A549 (cell line): ENCODE results near the gene RNASEH2C. TPM values are rescaled to one million over a fixed set of nuclear protein-coding genes. Genes with fewer than 3 reads are reported as not detected.

Experiments
- ATAC-seq, 2 experiments: fragments of 200-7000 bp in 1 of 2; fragments of >200 bp in 1 of 2; cut with Nextera tagmentation in 1 of 2; cut with Tn5 transposase in 1 of 2; 3 replicates each; pipeline versions ENCODE4 v1.8.0 to v1.9.1; 2018 to 2020; ENCODE audit warnings: mild to moderate bottlenecking in 1 of 2, moderate library complexity in 1 of 2
- CTCF ChIA-PET: fragments of 300-600 bp; sonication (Branson Sonifier 250); formaldehyde crosslinking; extraction: SDS; loops from one replicate; lab custom pipeline; 2021; ENCODE audit warnings: antibody characterized with exemption, inconsistent platforms; lab: Yijun Ruan, JAX
- POLR2A ChIA-PET: fragments of 350-600 bp; formaldehyde crosslinking; extraction: SDS; loops from one replicate; lab custom pipeline; 2021; ENCODE audit warnings: antibody characterized with exemption, inconsistent platforms; lab: Yijun Ruan, JAX
- DNase-seq, 2 experiments: peaks; one replicate each; pipeline versions ENCODE4 v3.0.0 to v3.0.0-alpha.2; 2011 to 2016; ENCODE audit warnings: low read depth in 1 of 2, low spot score in 1 of 2
- FAIRE-seq: peaks from 2 replicates; lab custom pipeline; 2011; peaks lifted over from hg19 to GRCh38; lab: Jason Lieb, UNC
- H3K27ac ChIP-seq, 2 experiments: fragments of >200 bp; sonication (Bioruptor Twin); formaldehyde crosslinking; 3 replicates each; pipeline ENCODE4 v1.5.1; 2016 to 2017
- H3K4me1 ChIP-seq: fragments of >200 bp; sonication (Bioruptor Twin); formaldehyde crosslinking; 3 replicates; pipeline ENCODE4 v1.6.1; 2016
- H3K4me2 ChIP-seq: fragments of >200 bp; sonication (Bioruptor Twin); formaldehyde crosslinking; 3 replicates; pipeline ENCODE4 v1.6.1; 2016
- H3K4me3 ChIP-seq: fragments of >200 bp; sonication (Bioruptor Twin); formaldehyde crosslinking; 3 replicates; pipeline ENCODE4 v1.5.1; 2016
- H3K9me3 ChIP-seq: fragments of >200 bp; sonication (Bioruptor Twin); formaldehyde crosslinking; 3 replicates; pipeline ENCODE4 v1.6.1; 2016
- ATOH8 ChIP-seq: fragments of 250-450 bp; sonication (Bioruptor Pico); IDR thresholded peaks from 2 replicates; pipeline ENCODE4 v1.5.0; 2020; ENCODE audit warnings: low read depth, mild to moderate bottlenecking, moderate library complexity
- CBX8 ChIP-seq: fragments of 200-600 bp; sonication (generic); IDR thresholded peaks from 2 replicates; pipeline ENCODE4 v1.6.1; 2016
- CEBPB ChIP-seq, 2 experiments: fragments of >200 bp in 1 of 2; sonication (Bioruptor Twin) in 1 of 2; formaldehyde crosslinking in 1 of 2; IDR thresholded peaks; 2 replicates each; pipeline ENCODE4 v1.6.1; 2012 to 2016
- CTCF ChIP-seq: fragments of >200 bp; sonication (Bioruptor Twin); formaldehyde crosslinking; IDR thresholded peaks from 3 replicates; pipeline ENCODE4 v1.5.1; 2016
- E2F6 ChIP-seq: IDR thresholded peaks from 2 replicates; pipeline ENCODE4 v1.6.1; 2012; ENCODE audit warnings: low read depth, borderline replicate concordance
- ELK1 ChIP-seq: fragments of 150-350 bp; IDR thresholded peaks from 2 replicates; pipeline ENCODE4 v1.6.1; 2014; ENCODE audit warnings: low read depth, mild to moderate bottlenecking, low read length
- EP300 ChIP-seq, 2 experiments: fragments of >200 bp; sonication (Bioruptor Twin); formaldehyde crosslinking; IDR thresholded peaks; 2 replicates in 1 of 2; 3 replicates in 1 of 2; pipeline ENCODE4 v1.6.1; 2016 to 2017
- ESRRA ChIP-seq: fragments of 150-350 bp; IDR thresholded peaks from 2 replicates; pipeline ENCODE4 v1.6.1; 2014; ENCODE audit warnings: mild to moderate bottlenecking, low read length, borderline replicate concordance
- FOSB ChIP-seq: fragments of 250-450 bp; sonication (Bioruptor Pico); IDR thresholded peaks from 2 replicates; pipeline ENCODE4 v1.5.0; 2020; ENCODE audit warnings: mild to moderate bottlenecking, moderate library complexity
- FOXS1 ChIP-seq: fragments of 250-450 bp; sonication (Bioruptor Pico); IDR thresholded peaks from 2 replicates; pipeline ENCODE4 v1.5.0; 2020; ENCODE audit warnings: mild to moderate bottlenecking, moderate library complexity
- HDAC2 ChIP-seq: fragments of 200-600 bp; sonication (generic); IDR thresholded peaks from 2 replicates; pipeline ENCODE4 v1.6.1; 2016
- HEYL ChIP-seq: fragments of 250-450 bp; sonication (Bioruptor Pico); IDR thresholded peaks from 2 replicates; pipeline ENCODE4 v1.8.0; 2021; ENCODE audit warnings: mild to moderate bottlenecking, moderate library complexity
- HOXB13 ChIP-seq: fragments of 250-450 bp; sonication (Bioruptor Pico); IDR thresholded peaks from 2 replicates; pipeline ENCODE4 v1.5.0; 2020; ENCODE audit warnings: low read depth, mild to moderate bottlenecking, moderate library complexity
- HOXB5 ChIP-seq: fragments of 250-450 bp; sonication (Bioruptor Pico); IDR thresholded peaks from 2 replicates; pipeline ENCODE4 v1.5.0; 2020; ENCODE audit warnings: mild to moderate bottlenecking, moderate library complexity
- JUN ChIP-seq, 2 experiments: fragments of >200 bp; sonication (Bioruptor Twin); formaldehyde crosslinking; IDR thresholded peaks; 2 replicates in 1 of 2; 3 replicates in 1 of 2; pipeline ENCODE4 v1.6.1; 2016 to 2017
- JUNB ChIP-seq: fragments of >200 bp; sonication (Bioruptor Twin); formaldehyde crosslinking; IDR thresholded peaks from 2 replicates; pipeline ENCODE4 v1.6.1; 2016
- KDM1A ChIP-seq: fragments of 200-600 bp; sonication (generic); IDR thresholded peaks from 2 replicates; pipeline ENCODE4 v1.6.1; 2016; ENCODE audit warnings: low read depth, mild to moderate bottlenecking
- KDM5A ChIP-seq: fragments of 200-600 bp; sonication (generic); IDR thresholded peaks from 2 replicates; pipeline ENCODE4 v1.6.1; 2016; ENCODE audit warnings: antibody characterized with exemption, mild to moderate bottlenecking
- MAX ChIP-seq: IDR thresholded peaks from 2 replicates; pipeline ENCODE4 v1.6.1; 2012
- NFE2L2 ChIP-seq: fragments of 150-350 bp; conservative IDR thresholded peaks from 2 replicates; pipeline ENCODE4 v1.6.1; 2014; ENCODE audit warnings: low read length
- NPAS2 ChIP-seq: fragments of 250-450 bp; sonication (Bioruptor Pico); IDR thresholded peaks from 2 replicates; pipeline ENCODE4 v1.8.0; 2022; ENCODE audit warnings: mild to moderate bottlenecking, moderate library complexity, borderline replicate concordance
- PBX3 ChIP-seq: IDR thresholded peaks from 2 replicates; pipeline ENCODE4 v1.6.1; 2012
- PHF8 ChIP-seq: fragments of 200-600 bp; sonication (generic); IDR thresholded peaks from 2 replicates; pipeline ENCODE4 v1.6.1; 2016; ENCODE audit warnings: low read depth, mild to moderate bottlenecking, antibody characterized with exemption, moderate library complexity, borderline replicate concordance
- POLR2A ChIP-seq: IDR thresholded peaks from 2 replicates; pipeline ENCODE4 v1.6.1; 2012; ENCODE audit warnings: mild to moderate bottlenecking, low read length
- POLR2AphosphoS2 ChIP-seq: conservative IDR thresholded peaks from 2 replicates; pipeline ENCODE4 v1.6.1; 2012; ENCODE audit warnings: low read length, improper control_type of control experiment, inconsistent platforms
- RARB ChIP-seq: fragments of 250-450 bp; sonication (Bioruptor Pico); IDR thresholded peaks from 2 replicates; pipeline ENCODE4 v1.8.0; 2021; ENCODE audit warnings: mild to moderate bottlenecking, moderate library complexity
- RCOR1 ChIP-seq: fragments of 150-350 bp; IDR thresholded peaks from 2 replicates; pipeline ENCODE4 v1.6.1; 2014; ENCODE audit warnings: antibody characterized with exemption, low read length, low read depth
- SREBF2 ChIP-seq: fragments of 450-650 bp; IDR thresholded peaks from 2 replicates; pipeline ENCODE4 v1.6.1; 2014; ENCODE audit warnings: mild to moderate bottlenecking, moderate library complexity
- TFCP2L1 ChIP-seq: fragments of 250-450 bp; sonication (Bioruptor Pico); IDR thresholded peaks from 2 replicates; pipeline ENCODE4 v1.5.0; 2021; ENCODE audit warnings: mild to moderate bottlenecking
- TP53 ChIP-seq: fragments of 250-450 bp; sonication (Bioruptor Pico); IDR thresholded peaks from 2 replicates; pipeline ENCODE4 v1.5.0; 2021; ENCODE audit warnings: mild to moderate bottlenecking, moderate library complexity
- WGBS: methylation state at CpG from one replicate; pipeline ENCODE4 v1.1.6; 2017; ENCODE audit errors: missing lambda C conversion rate; 5-methylcytosine and 5-hydroxymethylcytosine counted together
- polyA plus RNA-seq, 4 experiments: library from polyadenylated mRNA; depleted of rRNA in 3 of 4; stranded (reverse); fragments of >200 nt; fragmentation: RNase III in 1 of 4; extraction: RNeasy Plus Mini Kit Qiagen cat#74134 plus additional on column Dnase treatment in 1 of 4; gene quantifications; 2 replicates in 3 of 4; 3 replicates in 1 of 4; pipeline ENCODE4 v1.2.3, GENCODE V29; 2011 to 2017

RNASEH2C gene
- polyA plus RNA-seq, 2 of the 4 experiments (the other 2 are of a cell fraction), result 15.1 to 36.9 TPM

- Histone ChIP-seq H3K4me3 (peak overlapping the region; percentile 60), H3K27ac (peak overlapping the region; percentile 97 to 99), H3K4me1 (peaks cover 15% of the 10 kb centered on the region), H3K4me2 (peak overlapping the region; percentile 93), H3K9me3 (no peaks in the 10 kb centered on the region)
- DNase-seq (no peak), ATAC-seq (peak; percentile 82 to 91; a peak in 5 of 6 replicates), FAIRE-seq (no peak)
- ChIA-PET CTCF (interaction anchor here (0.9 to 16.0 kb wide), 27 partner anchors 8 to 333 kb away, joined by 3 to 222 read pairs (median 11); partner anchors contain the start of genes AP5B1, CCDC85B, FIBP and FOSL1), POLR2A (interaction anchor here (0.7 to 3.5 kb wide), 17 partner anchors 8 to 178 kb away, joined by 3 to 29 read pairs (median 5); partner anchors contain the start of genes CCDC85B, FIBP and RNASEH2C)
- WGBS, result 46% methylated on average over 11 of the region's 11 CpGs
- TF ChIP-seq FOSB (CRISPR knock-in tag) (no peak), TFCP2L1 (0 out of 2 replicates have a peak, but pooled peaks have one; percentile 6), TP53 (CRISPR knock-in tag) (0 out of 2 replicates have a peak, but pooled peaks have one; percentile 25)
- TF ChIP-seq, all 56 proteins: peak for 2
These were observed 7.9 kb downstream of the RNASEH2C start for GRCh38 chr11:65712633-65713076.

- peaks cover 15% of the 10 kb centered on the region for H3K4me1 ChIP-seq
- H3K4me3 ChIP-seq, result peak within 1 kb of the TSS; percentile 60
- POLR2A ChIA-PET, result interaction anchor here (0.5 to 3.5 kb wide), 27 partner anchors 8 to 339 kb away, joined by 3 to 29 read pairs (median 4); partner anchors contain the start of genes AP5B1, CCDC85B, FIBP and RELA
- FAIRE-seq (no peak), DNase-seq (peak; percentile 93 to 99), ATAC-seq (peak; percentile 88 to 92)
- WGBS, result 2% methylated on average over 38 of the region's 65 CpGs
- H3K4me2 ChIP-seq, result peak within 1 kb of the TSS; percentile 93
- peak within 1 kb of the TSS; percentile 97 to 99 for H3K27ac ChIP-seq
- H3K9me3 ChIP-seq, result no peaks in the 10 kb centered on the region
- CTCF ChIA-PET, result interaction anchor here (0.6 to 16.0 kb wide), 63 partner anchors 9 to 1737 kb away, joined by 3 to 222 read pairs (median 5); partner anchors contain the start of genes AP5B1, CCDC85B, FIBP and FOSL1
- TF ChIP-seq EP300 (IDR thresholded peaks at IDR 0.05), result no peak
- TF ChIP-seq CEBPB (IDR thresholded peaks at IDR 0.05), result no peak
- no peak for TF ChIP-seq ATOH8
- TF ChIP-seq JUNB, result no peak
- peak; percentile 70 for TF ChIP-seq KDM5A
- peak; percentile 100 for TF ChIP-seq NPAS2 (CRISPR knock-in tag)
- no peak for TF ChIP-seq SREBF2
- peak; percentile 48; the same call in 1 of the 2 replicates for TF ChIP-seq HDAC2
- TF ChIP-seq PBX3, result peak; percentile 31; the same call in 1 of the 2 replicates
- TF ChIP-seq FOSB (CRISPR knock-in tag), result no peak
- peak; percentile 72; the same call in 1 of the 2 replicates for TF ChIP-seq HEYL (CRISPR knock-in tag)
- TF ChIP-seq HOXB13, result peak; percentile 84; the same call in 1 of the 2 replicates
- no peak for TF ChIP-seq CBX8
- peak; percentile 90 for TF ChIP-seq TFCP2L1
- TF ChIP-seq FOXS1 (CRISPR knock-in tag), result no peak
- peak; percentile 54; the same call in 1 of the 2 replicates for TF ChIP-seq HOXB5 (CRISPR knock-in tag)
- TF ChIP-seq POLR2A, result peak; percentile 33; the same call in 1 of the 2 replicates
- peak; percentile 81; the same call in 1 of the 2 replicates for TF ChIP-seq RARB
- TF ChIP-seq ESRRA, result no peak
- TF ChIP-seq JUN (IDR thresholded peaks at IDR 0.05), result peak; percentile 58 to 93; a peak in 4 of 5 replicates
- TF ChIP-seq KDM1A, result no peak
- peak; percentile 99 for TF ChIP-seq MAX
- peak; percentile 96 for TF ChIP-seq E2F6
- TF ChIP-seq NFE2L2, result no peak
- no peak for TF ChIP-seq POLR2AphosphoS2
- peak; percentile 94 for TF ChIP-seq CTCF
- no peak for TF ChIP-seq ELK1
- TF ChIP-seq RCOR1, result 0 out of 2 replicates have a peak, but pooled peaks have one; percentile 42
- TF ChIP-seq TP53 (CRISPR knock-in tag), result peak; percentile 85; the same call in 1 of the 2 replicates
- peak; percentile 93 for TF ChIP-seq PHF8
These were observed 8.6 kb downstream of the RNASEH2C start, which contains the start of gene KAT5 for GRCh38 chr11:65711785-65712632. Gene KAT5 (plus strand): TSS chr11:65712252. CDS start chr11:65712268, 16 bp downstream.
